Hepatocyte (in vitro differentiated cells): Measurements from ENCODE around the gene MGAT4A.

Experiments
- EZH2 ChIP-seq: fragments of 200-600 bp; sonication (generic); IDR thresholded peaks from 2 replicates; pipeline ENCODE4 v1.6.1; 2016; ENCODE audit warnings: antibody characterized with exemption, mild to moderate bottlenecking, borderline replicate concordance
- EZH2phosphoT487 ChIP-seq: fragments of 200-600 bp; sonication (generic); IDR thresholded peaks from one replicate; pipeline ENCODE4 v1.6.1; 2018; ENCODE audit warnings: antibody characterized with exemption, mild to moderate bottlenecking, low read depth, moderate library complexity; ENCODE audit not compliant: unreplicated experiment, severe bottlenecking
- TF ChIP-seq, protein P1 (sequence below): fragments of 200-600 bp; sonication (generic); IDR thresholded peaks from 2 replicates; pipeline ENCODE4 v1.5.1; 2016; ENCODE audit warnings: antibody characterized with exemption, mild to moderate bottlenecking; ENCODE audit not compliant: poor library complexity

DNA sequence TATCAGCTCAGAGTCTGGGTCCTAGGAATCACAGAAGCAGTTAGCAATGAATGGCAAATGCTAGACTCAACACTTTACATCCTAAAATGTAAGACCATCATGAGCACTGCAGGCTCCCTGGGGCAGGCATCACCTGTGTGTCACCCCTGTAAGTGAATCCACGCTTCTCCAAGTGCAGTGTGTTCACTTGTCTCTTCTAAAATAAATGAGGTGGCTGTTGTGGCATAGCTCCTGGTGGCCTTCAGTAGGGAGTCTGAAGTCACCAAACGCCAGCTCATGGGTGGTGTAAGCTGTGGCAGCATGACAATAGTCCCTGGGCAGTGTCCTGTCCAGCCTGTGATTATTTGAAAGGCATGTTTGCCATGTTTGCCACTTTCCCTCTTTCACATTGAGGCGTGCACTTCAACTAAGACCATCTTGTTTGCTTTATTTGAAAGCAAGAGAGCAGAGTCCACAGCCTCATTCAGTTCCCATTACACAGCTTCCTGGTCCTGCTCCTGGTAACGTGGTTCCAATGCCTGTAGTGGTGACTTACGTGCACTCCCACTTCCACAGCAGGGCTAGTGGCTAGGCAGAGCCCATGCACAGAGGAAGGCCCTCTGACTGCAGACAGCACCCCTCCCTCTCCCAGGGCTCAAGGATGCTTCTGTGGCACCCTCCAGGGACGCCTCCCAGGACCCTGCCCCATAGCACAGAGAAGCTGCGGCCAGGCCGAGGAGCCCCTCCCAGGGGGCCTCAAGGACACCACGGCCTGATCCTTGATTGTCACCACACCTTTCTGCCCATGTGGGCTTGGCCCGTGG lies 146.9 kb downstream of the MGAT4A start:
- TF ChIP-seq, protein P1, sequence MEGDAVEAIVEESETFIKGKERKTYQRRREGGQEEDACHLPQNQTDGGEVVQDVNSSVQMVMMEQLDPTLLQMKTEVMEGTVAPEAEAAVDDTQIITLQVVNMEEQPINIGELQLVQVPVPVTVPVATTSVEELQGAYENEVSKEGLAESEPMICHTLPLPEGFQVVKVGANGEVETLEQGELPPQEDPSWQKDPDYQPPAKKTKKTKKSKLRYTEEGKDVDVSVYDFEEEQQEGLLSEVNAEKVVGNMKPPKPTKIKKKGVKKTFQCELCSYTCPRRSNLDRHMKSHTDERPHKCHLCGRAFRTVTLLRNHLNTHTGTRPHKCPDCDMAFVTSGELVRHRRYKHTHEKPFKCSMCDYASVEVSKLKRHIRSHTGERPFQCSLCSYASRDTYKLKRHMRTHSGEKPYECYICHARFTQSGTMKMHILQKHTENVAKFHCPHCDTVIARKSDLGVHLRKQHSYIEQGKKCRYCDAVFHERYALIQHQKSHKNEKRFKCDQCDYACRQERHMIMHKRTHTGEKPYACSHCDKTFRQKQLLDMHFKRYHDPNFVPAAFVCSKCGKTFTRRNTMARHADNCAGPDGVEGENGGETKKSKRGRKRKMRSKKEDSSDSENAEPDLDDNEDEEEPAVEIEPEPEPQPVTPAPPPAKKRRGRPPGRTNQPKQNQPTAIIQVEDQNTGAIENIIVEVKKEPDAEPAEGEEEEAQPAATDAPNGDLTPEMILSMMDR, result no peak
- TF ChIP-seq EZH2, result no peak
- no peak for TF ChIP-seq EZH2phosphoT487
